Measurements from ENCODE around the gene HPCAL4. TPM values are rescaled to one million over a fixed set of nuclear protein-coding genes. Genes with fewer than 3 reads are reported as not detected.

HPCAL4 gene
- total RNA-seq, 1 experiment from 2014 or later, result 0.50 TPM

GRCh38 chr1:39679821-39680220 lies 11.4 kb downstream of the HPCAL4 start:
- DNase-seq (ENCODE audit: low spot score), result no peak
- TF ChIP-seq NR3C1 (CRISPR knock-in tag; conservative IDR thresholded peaks at IDR 0.05; ENCODE audit: low read depth), result no peak
- TF ChIP-seq FOXJ3 (CRISPR knock-in tag; IDR thresholded peaks at IDR 0.05; ENCODE audit: borderline replicate concordance), result no peak
- TF ChIP-seq MXD4 (CRISPR knock-in tag; IDR thresholded peaks at IDR 0.05; ENCODE audit: borderline replicate concordance), result no peak
- no peak for TF ChIP-seq ZNF671 (CRISPR knock-in tag; IDR thresholded peaks at IDR 0.05)
- TF ChIP-seq GABPB1 (CRISPR knock-in tag; IDR thresholded peaks at IDR 0.05), result no peak
- no peak for TF ChIP-seq NR1H2 (CRISPR knock-in tag; IDR thresholded peaks at IDR 0.05)
- no peak for TF ChIP-seq STAT6 (CRISPR knock-in tag; conservative IDR thresholded peaks at IDR 0.05; ENCODE audit: low read depth)
- TF ChIP-seq HMGA2 (CRISPR knock-in tag; IDR thresholded peaks at IDR 0.05), result no peak
- TF ChIP-seq E2F5 (CRISPR knock-in tag; IDR thresholded peaks at IDR 0.05), result no peak
- POLR2A ChIA-PET, result no interaction called here
- Mint-ChIP-seq H3K9me3 (no peaks in the 10 kb centered on the region), H3K4me3 (no peak overlapping the region), H3K36me3 (no peaks in the 10 kb centered on the region; the same call in 1 of the 2 replicates), H3K4me1 (no peaks in the 10 kb centered on the region; the same call in 1 of the 2 replicates), H3K27ac (no peak overlapping the region), H3K27me3 (ENCODE audit: low read depth) (peaks cover 99% of the 10 kb centered on the region)
- CTCF ChIA-PET, result interaction anchor here (0.5 to 1.4 kb wide), 2 partner anchors 74 to 1807 kb away, joined by 3 to 4 read pairs; no protein-coding TSS in a partner anchor
- ATAC-seq, result no peak

DNA sequence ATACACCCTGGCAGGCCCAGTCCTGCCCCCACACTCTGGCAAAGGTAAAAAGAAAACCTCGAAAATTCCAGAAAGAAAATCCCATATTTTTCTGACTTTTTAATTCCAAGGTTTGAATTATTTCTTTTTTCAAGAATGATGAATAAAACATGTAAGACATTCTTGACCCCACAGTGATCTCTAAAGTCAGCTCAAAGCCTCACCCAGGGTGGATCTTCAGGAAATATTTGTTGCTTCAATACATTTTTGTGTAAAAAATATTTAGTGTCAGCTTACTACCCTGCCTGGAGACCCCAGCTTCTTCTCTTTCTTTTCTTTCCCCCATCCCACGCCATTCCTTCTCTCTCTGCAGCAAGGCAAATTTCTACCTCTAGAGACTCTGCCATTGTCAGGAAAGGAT lies 12.3 kb downstream of the HPCAL4 start:
- TF ChIP-seq ZNF219 (CRISPR knock-in tag; IDR thresholded peaks at IDR 0.05; ENCODE audit: borderline replicate concordance), result no peak
- no peak for TF ChIP-seq GABPB1 (CRISPR knock-in tag; IDR thresholded peaks at IDR 0.05)
- no peak for TF ChIP-seq ZNF671 (CRISPR knock-in tag; IDR thresholded peaks at IDR 0.05)
- Mint-ChIP-seq H3K36me3 (no peaks in the 10 kb centered on the region; the same call in 1 of the 2 replicates), H3K27ac (no peak overlapping the region), H3K4me1 (no peaks in the 10 kb centered on the region), H3K27me3 (ENCODE audit: low read depth) (peaks cover 99% of the 10 kb centered on the region), H3K9me3 (no peaks in the 10 kb centered on the region), H3K4me3 (no peak overlapping the region)
- ATAC-seq (no peak), DNase-seq (ENCODE audit: low spot score) (no peak)
- ChIA-PET POLR2A (no interaction called here), CTCF (interaction anchor here (1.4 to 2.9 kb wide), 2 partner anchors 21 to 73 kb away, joined by 3 to 11 read pairs; no protein-coding TSS in a partner anchor)

GRCh38 chr1:39677645-39678044 lies 13.6 kb downstream of the HPCAL4 start:
- H3K27ac Mint-ChIP-seq, result no peak overlapping the region
- ChIA-PET POLR2A (no interaction called here), CTCF (interaction anchor here (2.9 kb wide), 1 partner anchor 20 kb away, joined by 11 read pairs; no protein-coding TSS in a partner anchor)
- no peak for ATAC-seq
- no peaks in the 10 kb centered on the region for H3K9me3 Mint-ChIP-seq
- DNase-seq (ENCODE audit: low spot score), result no peak
- no peak overlapping the region for H3K4me3 Mint-ChIP-seq
- H3K36me3 Mint-ChIP-seq, result no peaks in the 10 kb centered on the region
- TF ChIP-seq ZNF423 (CRISPR knock-in tag; IDR thresholded peaks at IDR 0.05) (no peak), ZNF219 (CRISPR knock-in tag; IDR thresholded peaks at IDR 0.05; ENCODE audit: borderline replicate concordance) (no peak), NR2C2 (CRISPR knock-in tag; IDR thresholded peaks at IDR 0.05) (no peak)
- TF ChIP-seq, protein P1, sequence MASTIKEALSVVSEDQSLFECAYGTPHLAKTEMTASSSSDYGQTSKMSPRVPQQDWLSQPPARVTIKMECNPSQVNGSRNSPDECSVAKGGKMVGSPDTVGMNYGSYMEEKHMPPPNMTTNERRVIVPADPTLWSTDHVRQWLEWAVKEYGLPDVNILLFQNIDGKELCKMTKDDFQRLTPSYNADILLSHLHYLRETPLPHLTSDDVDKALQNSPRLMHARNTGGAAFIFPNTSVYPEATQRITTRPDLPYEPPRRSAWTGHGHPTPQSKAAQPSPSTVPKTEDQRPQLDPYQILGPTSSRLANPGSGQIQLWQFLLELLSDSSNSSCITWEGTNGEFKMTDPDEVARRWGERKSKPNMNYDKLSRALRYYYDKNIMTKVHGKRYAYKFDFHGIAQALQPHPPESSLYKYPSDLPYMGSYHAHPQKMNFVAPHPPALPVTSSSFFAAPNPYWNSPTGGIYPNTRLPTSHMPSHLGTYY (CRISPR knock-in tag; IDR thresholded peaks at IDR 0.05), result no peak
- peaks cover 99% of the 10 kb centered on the region for H3K27me3 Mint-ChIP-seq (ENCODE audit: low read depth)
- no peaks in the 10 kb centered on the region for H3K4me1 Mint-ChIP-seq

DNA sequence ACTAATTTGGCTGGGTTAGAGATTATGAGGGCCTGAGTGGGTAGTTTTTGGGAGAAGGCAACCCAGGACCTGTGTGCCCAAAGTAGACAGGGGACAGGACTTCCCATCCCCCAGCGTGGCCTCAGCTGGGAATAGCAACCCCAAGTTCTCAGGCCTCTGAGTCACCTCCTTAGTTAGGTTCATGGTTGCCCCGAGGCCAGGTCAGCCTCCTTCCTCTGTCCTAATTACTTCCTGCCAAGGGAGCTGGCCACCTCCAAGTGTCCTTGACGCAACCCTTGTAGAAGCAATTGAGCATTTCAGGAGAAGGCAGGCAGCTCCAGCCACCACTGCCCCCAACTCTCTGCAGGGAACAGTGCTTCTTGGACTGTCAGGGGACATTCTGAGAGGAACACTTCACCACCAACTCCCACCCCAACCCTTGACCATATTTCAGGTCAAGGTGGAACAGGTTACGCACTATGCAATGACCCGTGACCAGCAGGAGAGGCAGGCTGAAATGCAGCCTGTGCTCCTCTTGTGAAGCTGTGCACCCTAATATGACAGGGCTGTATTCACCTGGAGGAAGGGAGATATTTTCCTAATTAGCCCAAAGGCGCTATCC lies 14.2 kb downstream of the HPCAL4 start:
- Mint-ChIP-seq H3K27ac (no peak overlapping the region), H3K9me3 (no peaks in the 10 kb centered on the region), H3K27me3 (ENCODE audit: low read depth) (peaks cover 99% of the 10 kb centered on the region), H3K4me3 (no peak overlapping the region), H3K36me3 (no peaks in the 10 kb centered on the region), H3K4me1 (no peaks in the 10 kb centered on the region)
- ChIA-PET CTCF (interaction anchor here (2.9 kb wide), 1 partner anchor 19 kb away, joined by 11 read pairs; no protein-coding TSS in a partner anchor), POLR2A (no interaction called here)
- ATAC-seq, result no peak
- no peak for DNase-seq (ENCODE audit: low spot score)
- TF ChIP-seq, protein P2, sequence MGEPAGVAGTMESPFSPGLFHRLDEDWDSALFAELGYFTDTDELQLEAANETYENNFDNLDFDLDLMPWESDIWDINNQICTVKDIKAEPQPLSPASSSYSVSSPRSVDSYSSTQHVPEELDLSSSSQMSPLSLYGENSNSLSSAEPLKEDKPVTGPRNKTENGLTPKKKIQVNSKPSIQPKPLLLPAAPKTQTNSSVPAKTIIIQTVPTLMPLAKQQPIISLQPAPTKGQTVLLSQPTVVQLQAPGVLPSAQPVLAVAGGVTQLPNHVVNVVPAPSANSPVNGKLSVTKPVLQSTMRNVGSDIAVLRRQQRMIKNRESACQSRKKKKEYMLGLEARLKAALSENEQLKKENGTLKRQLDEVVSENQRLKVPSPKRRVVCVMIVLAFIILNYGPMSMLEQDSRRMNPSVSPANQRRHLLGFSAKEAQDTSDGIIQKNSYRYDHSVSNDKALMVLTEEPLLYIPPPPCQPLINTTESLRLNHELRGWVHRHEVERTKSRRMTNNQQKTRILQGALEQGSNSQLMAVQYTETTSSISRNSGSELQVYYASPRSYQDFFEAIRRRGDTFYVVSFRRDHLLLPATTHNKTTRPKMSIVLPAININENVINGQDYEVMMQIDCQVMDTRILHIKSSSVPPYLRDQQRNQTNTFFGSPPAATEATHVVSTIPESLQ (CRISPR knock-in tag; IDR thresholded peaks at IDR 0.05), result no peak
- TF ChIP-seq, protein P3, sequence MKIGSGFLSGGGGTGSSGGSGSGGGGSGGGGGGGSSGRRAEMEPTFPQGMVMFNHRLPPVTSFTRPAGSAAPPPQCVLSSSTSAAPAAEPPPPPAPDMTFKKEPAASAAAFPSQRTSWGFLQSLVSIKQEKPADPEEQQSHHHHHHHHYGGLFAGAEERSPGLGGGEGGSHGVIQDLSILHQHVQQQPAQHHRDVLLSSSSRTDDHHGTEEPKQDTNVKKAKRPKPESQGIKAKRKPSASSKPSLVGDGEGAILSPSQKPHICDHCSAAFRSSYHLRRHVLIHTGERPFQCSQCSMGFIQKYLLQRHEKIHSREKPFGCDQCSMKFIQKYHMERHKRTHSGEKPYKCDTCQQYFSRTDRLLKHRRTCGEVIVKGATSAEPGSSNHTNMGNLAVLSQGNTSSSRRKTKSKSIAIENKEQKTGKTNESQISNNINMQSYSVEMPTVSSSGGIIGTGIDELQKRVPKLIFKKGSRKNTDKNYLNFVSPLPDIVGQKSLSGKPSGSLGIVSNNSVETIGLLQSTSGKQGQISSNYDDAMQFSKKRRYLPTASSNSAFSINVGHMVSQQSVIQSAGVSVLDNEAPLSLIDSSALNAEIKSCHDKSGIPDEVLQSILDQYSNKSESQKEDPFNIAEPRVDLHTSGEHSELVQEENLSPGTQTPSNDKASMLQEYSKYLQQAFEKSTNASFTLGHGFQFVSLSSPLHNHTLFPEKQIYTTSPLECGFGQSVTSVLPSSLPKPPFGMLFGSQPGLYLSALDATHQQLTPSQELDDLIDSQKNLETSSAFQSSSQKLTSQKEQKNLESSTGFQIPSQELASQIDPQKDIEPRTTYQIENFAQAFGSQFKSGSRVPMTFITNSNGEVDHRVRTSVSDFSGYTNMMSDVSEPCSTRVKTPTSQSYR (CRISPR knock-in tag; IDR thresholded peaks at IDR 0.05), result no peak
- no peak for TF ChIP-seq ATF3 (CRISPR knock-in tag; conservative IDR thresholded peaks at IDR 0.05)
- TF ChIP-seq MLX (CRISPR knock-in tag; IDR thresholded peaks at IDR 0.05), result no peak
